Kidney (tissue), 14 donors: ENCODE results near the gene TRDMT1. TPM values are rescaled to one million over a fixed set of nuclear protein-coding genes. Genes with fewer than 3 reads are reported as not detected.

Experiments used
- DNase-seq, 5 donors: peaks; one replicate each; pipeline ENCODE4 v3.0.0-alpha.2; 2013 to 2020
- FAIRE-seq: peaks from 2 replicates; lab custom pipeline; 2012; peaks lifted over from hg19 to GRCh38; lab: Jason Lieb, UNC
- H3K27ac ChIP-seq, 2 donors: one replicate each; pipeline ENCODE4 v1.7.0; 2013; ENCODE audit warnings: low read depth in 2 of 2, low read length in 2 of 2, inconsistent platforms in 1 of 2
- H3K27me3 ChIP-seq: one replicate; pipeline ENCODE4 v1.7.1; 2013; ENCODE audit warnings: low read length, inconsistent platforms; ENCODE audit not compliant: control insufficient read depth, insufficient read depth
- H3K36me3 ChIP-seq, 3 donors: one replicate each; pipeline versions ENCODE4 v1.7.0 to v1.7.1; 2013; ENCODE audit warnings: low read length in 3 of 3, control low read depth in 1 of 3, inconsistent platforms in 1 of 3; ENCODE audit not compliant: insufficient read depth in 3 of 3, control insufficient read depth in 2 of 3
- H3K4me1 ChIP-seq, 3 donors: one replicate each; pipeline versions ENCODE4 v1.7.0 to v1.7.1; 2013; ENCODE audit warnings: low read length in 3 of 3, inconsistent platforms in 1 of 3, low read depth in 1 of 3; ENCODE audit not compliant: control insufficient read depth in 2 of 3, insufficient read depth in 2 of 3
- H3K4me3 ChIP-seq, 3 donors: one replicate each; pipeline versions ENCODE4 v1.7.0 to v1.8.1; 2013; ENCODE audit warnings: low read length in 3 of 3, control low read depth in 1 of 3, inconsistent platforms in 1 of 3
- H3K9ac ChIP-seq, 3 donors: one replicate each; pipeline versions ENCODE4 v1.7.0 to v1.7.1; 2013; ENCODE audit warnings: low read length in 3 of 3, control low read depth in 1 of 3, inconsistent platforms in 1 of 3
- H3K9me3 ChIP-seq, 3 donors: one replicate each; pipeline versions ENCODE4 v1.7.0 to v1.7.1; 2013; ENCODE audit warnings: low read length in 3 of 3, control low read depth in 1 of 3, inconsistent platforms in 1 of 3; ENCODE audit not compliant: control insufficient read depth in 2 of 3, insufficient read depth in 1 of 3
- CTCF ChIP-seq: IDR thresholded peaks from 3 replicates; pipeline ENCODE4 v1.5.1; 2012; ENCODE audit warnings: mild to moderate bottlenecking, moderate library complexity, borderline replicate concordance; ENCODE audit not compliant: insufficient read depth; ENCODE audit errors: extremely low read depth
- intact Hi-C: fragments of 100-400 bp; cut with DNase I; formaldehyde crosslinking; loops from one replicate; pipeline ENCODE4 v1.11.1; 2022
- polyA plus RNA-seq: library from polyadenylated mRNA; stranded (reverse); fragments of 350-450 nt; fragmentation: Illumina TruSeq; extraction: RNeasy Lipid Tissue Mini Kit (QIAGEN cat#74804); gene quantifications from one replicate; pipeline ENCODE4 v1.2.3, GENCODE V29; 2014; ENCODE audit warnings: low read depth, low replicate concordance; ENCODE audit not compliant: insufficient read depth
- total RNA-seq: library from RNA; stranded (reverse); fragmentation: NEBNext Ultra II Directional; extraction: Animal tissue kit (Norgen Biotek cat#: 25700); gene quantifications from one replicate; pipeline ENCODE4 v1.2.1, GENCODE V29; 2021
- donor health status: control.
- donor health status: control.
- donor health status: control.
- donor health status: control.
- donor health status: control.
- donor health status: DM: yes; HTN: yes; CAD: no.
- donor health status: Normal renal cell carcinoma (clear cell type).

The TRDMT1 gene
- total and polyA plus RNA-seq, 2 donors from 2014 or later, result 2.0 to 11.0 TPM

- Histone ChIP-seq H3K4me3 (peak overlapping the region; percentile 5 to 78 (median 15)), H3K36me3 (peaks cover 0 to 26% (median 24%) of the 10 kb centered on the region in 3 donors), H3K27me3 (no peaks in the 10 kb centered on the region), H3K4me1 (peaks cover 0 to 12% (median 0%) of the 10 kb centered on the region in 3 donors), H3K27ac (no peak overlapping the region), H3K9ac (no peak overlapping the region), H3K9me3 (no peaks in the 10 kb centered on the region)
- intact Hi-C loops, result no loop called here
- no peak for FAIRE-seq
- TF ChIP-seq CTCF, result no peak
- no peak for DNase-seq
Measured at GRCh38 chr10:17231788-17232187, 30.3 kb upstream of the TRDMT1 start.

GRCh38 chr10:17229967-17230682 lies 28.7 kb upstream of the TRDMT1 start:
- Histone ChIP-seq H3K36me3 (peaks cover 0 to 23% (median 14%) of the 10 kb centered on the region in 3 donors), H3K9me3 (no peaks in the 10 kb centered on the region), H3K4me3 (peak overlapping the region; percentile 78 to 91 (median 82)), H3K4me1 (peaks cover 0 to 12% (median 0%) of the 10 kb centered on the region in 3 donors), H3K9ac (peak overlapping the region; percentile 63 to 83 (median 74)), H3K27me3 (no peaks in the 10 kb centered on the region), H3K27ac (peak overlapping the region; percentile 94)
- TF ChIP-seq CTCF, result no peak
- DNase-seq, result peak; percentile 84 to 96 (median 91)
- intact Hi-C loops, result no loop called here
- FAIRE-seq, result no peak

GRCh38 chr10:17229717-17229966 lies 28.2 kb upstream of the TRDMT1 start:
- Histone ChIP-seq H3K4me3 (peak overlapping the region; percentile 78 to 91 (median 82)), H3K9ac (peak overlapping the region; percentile 63 to 83 (median 74)), H3K27ac (peak overlapping the region; percentile 94), H3K9me3 (no peaks in the 10 kb centered on the region), H3K4me1 (peaks cover 0 to 12% (median 0%) of the 10 kb centered on the region in 3 donors), H3K27me3 (no peaks in the 10 kb centered on the region), H3K36me3 (peaks cover 0 to 18% (median 9%) of the 10 kb centered on the region in 3 donors)
- TF ChIP-seq CTCF, result peak; percentile 1
- intact Hi-C loops, result no loop called here
- FAIRE-seq (no peak), DNase-seq (peak in 1 of 5 donors; percentile 56)
